ENCODE measurements around the gene MPST. TPM values are rescaled to one million over a fixed set of nuclear protein-coding genes. Genes with fewer than 3 reads are reported as not detected.

The MPST gene
- total RNA-seq, 1 experiment from 2014 or later, result 68.6 TPM

- DNase-seq (ENCODE audit: low read depth, low spot score) (no peak), ATAC-seq (no peak)
- TF ChIP-seq SP1 (IDR thresholded peaks at IDR 0.05; ENCODE audit: low read depth) (no peak), POLR2AphosphoS5 (IDR thresholded peaks at IDR 0.05; ENCODE audit: low read depth, low read length) (no peak), EZH2 (IDR thresholded peaks at IDR 0.05) (no peak), EZH2phosphoT487 (IDR thresholded peaks at IDR 0.05; ENCODE audit: borderline replicate concordance) (no peak), CBX3 (IDR thresholded peaks at IDR 0.05; ENCODE audit: low read depth) (no peak), MAX (IDR thresholded peaks at IDR 0.05) (no peak), ELF1 (IDR thresholded peaks at IDR 0.05; ENCODE audit: borderline replicate concordance, low read depth) (no peak), SRF (IDR thresholded peaks at IDR 0.05; ENCODE audit: low read depth) (no peak), RAD21 (IDR thresholded peaks at IDR 0.05; ENCODE audit: low read depth) (no peak), POLR2A (IDR thresholded peaks at IDR 0.05; ENCODE audit: borderline replicate concordance, extremely low read depth, insufficient read depth, insufficient read length) (no peak), SIN3A (IDR thresholded peaks at IDR 0.05; ENCODE audit: low read depth) (no peak), ZNF274 (IDR thresholded peaks at IDR 0.05; ENCODE audit: low read depth, low read length) (no peak)
- TF ChIP-seq, protein P1, sequence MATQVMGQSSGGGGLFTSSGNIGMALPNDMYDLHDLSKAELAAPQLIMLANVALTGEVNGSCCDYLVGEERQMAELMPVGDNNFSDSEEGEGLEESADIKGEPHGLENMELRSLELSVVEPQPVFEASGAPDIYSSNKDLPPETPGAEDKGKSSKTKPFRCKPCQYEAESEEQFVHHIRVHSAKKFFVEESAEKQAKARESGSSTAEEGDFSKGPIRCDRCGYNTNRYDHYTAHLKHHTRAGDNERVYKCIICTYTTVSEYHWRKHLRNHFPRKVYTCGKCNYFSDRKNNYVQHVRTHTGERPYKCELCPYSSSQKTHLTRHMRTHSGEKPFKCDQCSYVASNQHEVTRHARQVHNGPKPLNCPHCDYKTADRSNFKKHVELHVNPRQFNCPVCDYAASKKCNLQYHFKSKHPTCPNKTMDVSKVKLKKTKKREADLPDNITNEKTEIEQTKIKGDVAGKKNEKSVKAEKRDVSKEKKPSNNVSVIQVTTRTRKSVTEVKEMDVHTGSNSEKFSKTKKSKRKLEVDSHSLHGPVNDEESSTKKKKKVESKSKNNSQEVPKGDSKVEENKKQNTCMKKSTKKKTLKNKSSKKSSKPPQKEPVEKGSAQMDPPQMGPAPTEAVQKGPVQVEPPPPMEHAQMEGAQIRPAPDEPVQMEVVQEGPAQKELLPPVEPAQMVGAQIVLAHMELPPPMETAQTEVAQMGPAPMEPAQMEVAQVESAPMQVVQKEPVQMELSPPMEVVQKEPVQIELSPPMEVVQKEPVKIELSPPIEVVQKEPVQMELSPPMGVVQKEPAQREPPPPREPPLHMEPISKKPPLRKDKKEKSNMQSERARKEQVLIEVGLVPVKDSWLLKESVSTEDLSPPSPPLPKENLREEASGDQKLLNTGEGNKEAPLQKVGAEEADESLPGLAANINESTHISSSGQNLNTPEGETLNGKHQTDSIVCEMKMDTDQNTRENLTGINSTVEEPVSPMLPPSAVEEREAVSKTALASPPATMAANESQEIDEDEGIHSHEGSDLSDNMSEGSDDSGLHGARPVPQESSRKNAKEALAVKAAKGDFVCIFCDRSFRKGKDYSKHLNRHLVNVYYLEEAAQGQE (IDR thresholded peaks at IDR 0.05; ENCODE audit: low read depth), result no peak
- intact Hi-C loops (cut with micrococcal nuclease), result no loop called here
- Histone ChIP-seq H3K27me3 (ENCODE audit: insufficient read depth, low read length) (no peaks in the 10 kb centered on the region), H3K79me2 (ENCODE audit: insufficient read depth, low read length) (no peaks in the 10 kb centered on the region), H3K9me2 (ENCODE audit: insufficient read depth) (no peaks in the 10 kb centered on the region), H3K4me1 (ENCODE audit: control insufficient read depth in 1 of 2, insufficient read depth in 2 of 2, low read length in 2 of 2) (peaks cover 2 to 12% of the 10 kb centered on the region in 2 experiments; a peak in 2 of 4 replicates), H3K9me3 (ENCODE audit: control insufficient read depth in 1 of 2, insufficient read depth in 1 of 2, low read depth in 1 of 2, low read length in 2 of 2) (no peaks in the 10 kb centered on the region; a peak in 1 of 4 replicates), H3K9ac (ENCODE audit: low read length) (no peak overlapping the region), H2AFZ (ENCODE audit: low read depth, low read length, poor library complexity, severe bottlenecking) (no peak overlapping the region), H3K4me2 (ENCODE audit: low read length) (no peak overlapping the region), H4K20me1 (ENCODE audit: insufficient read depth) (no peaks in the 10 kb centered on the region), H3K27ac (ENCODE audit: low read depth, low read length) (no peak overlapping the region), H3K4me3 (replicated peaks in 1 of 2; ENCODE audit: low read depth in 1 of 2, low read length in 2 of 2) (no peak overlapping the region), H3K36me3 (ENCODE audit: control insufficient read depth in 1 of 2, insufficient read depth in 2 of 2, low read length in 2 of 2) (no peaks in the 10 kb centered on the region)
- BruUV-seq (replicated peaks), result no TSS peak
- POLR2A ChIA-PET, result no interaction called here
- CTCF ChIA-PET, result no interaction called here
- RAD21 ChIA-PET (ENCODE audit: low non-redundant PET in 1 of 2, low total read pairs in 2 of 2, uncharacterized antibody in 2 of 2, unreplicated experiment in 2 of 2), result no interaction called here
Measured at GRCh38 chr22:37011472-37011871, 8.1 kb upstream of the MPST start.
